GM18505 (cell line): ENCODE data around the gene ARSB.
A peak's percentile ranks its signal among the peaks of the same experiment; 100 is the strongest.

Experiments used
- ATAC-seq: cut with Tn5 transposase; IDR thresholded peaks from one replicate; pipeline ENCODE4 v1.9.1; 2021; ENCODE audit not compliant: unreplicated experiment
- POLR2A ChIP-seq: IDR thresholded peaks from 4 replicates; pipeline ENCODE4 v1.6.1; 2011; ENCODE audit warnings: borderline replicate concordance; ENCODE audit not compliant: insufficient read depth, insufficient read length; ENCODE audit errors: extremely low read depth

The ARSB gene

DNA sequence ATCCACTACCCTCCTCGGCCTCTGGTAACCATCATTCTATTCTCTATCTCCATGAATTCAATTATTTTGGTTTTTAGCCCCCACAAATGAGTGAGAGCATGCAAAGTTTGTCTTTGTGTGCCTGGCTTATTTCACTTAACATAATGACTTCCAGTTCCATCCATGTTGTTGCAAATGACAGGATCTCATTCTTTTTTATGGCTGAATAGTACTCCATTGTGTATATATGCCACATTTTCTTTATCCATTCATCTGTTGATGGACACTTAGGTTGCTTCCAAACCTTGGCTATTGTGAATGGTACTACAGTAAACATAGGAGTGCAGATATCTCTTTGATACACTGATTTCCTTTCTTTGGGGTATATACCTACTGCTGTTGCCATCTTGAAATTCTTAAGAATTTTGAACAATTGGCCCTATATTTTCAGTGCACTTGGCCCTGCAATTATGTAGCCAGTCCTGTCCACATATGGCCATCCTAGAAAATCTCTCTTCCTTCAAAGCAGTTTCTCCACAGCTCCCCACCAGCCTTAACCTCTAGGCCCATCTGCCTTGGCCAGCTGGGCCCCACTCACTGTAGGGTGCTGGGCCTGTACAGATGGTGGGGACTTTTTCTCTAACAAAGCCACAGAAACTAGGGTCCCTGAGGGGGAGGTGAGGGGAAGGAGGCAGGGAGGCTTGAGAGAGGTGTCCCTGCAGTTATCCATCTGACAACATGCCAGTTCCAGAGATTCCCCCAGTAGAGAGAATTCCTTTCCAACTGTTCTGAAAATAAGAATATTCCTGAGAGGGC lies 254.6 kb downstream of the ARSB start:
- no peak for ATAC-seq
- TF ChIP-seq POLR2A = no peak

DNA sequence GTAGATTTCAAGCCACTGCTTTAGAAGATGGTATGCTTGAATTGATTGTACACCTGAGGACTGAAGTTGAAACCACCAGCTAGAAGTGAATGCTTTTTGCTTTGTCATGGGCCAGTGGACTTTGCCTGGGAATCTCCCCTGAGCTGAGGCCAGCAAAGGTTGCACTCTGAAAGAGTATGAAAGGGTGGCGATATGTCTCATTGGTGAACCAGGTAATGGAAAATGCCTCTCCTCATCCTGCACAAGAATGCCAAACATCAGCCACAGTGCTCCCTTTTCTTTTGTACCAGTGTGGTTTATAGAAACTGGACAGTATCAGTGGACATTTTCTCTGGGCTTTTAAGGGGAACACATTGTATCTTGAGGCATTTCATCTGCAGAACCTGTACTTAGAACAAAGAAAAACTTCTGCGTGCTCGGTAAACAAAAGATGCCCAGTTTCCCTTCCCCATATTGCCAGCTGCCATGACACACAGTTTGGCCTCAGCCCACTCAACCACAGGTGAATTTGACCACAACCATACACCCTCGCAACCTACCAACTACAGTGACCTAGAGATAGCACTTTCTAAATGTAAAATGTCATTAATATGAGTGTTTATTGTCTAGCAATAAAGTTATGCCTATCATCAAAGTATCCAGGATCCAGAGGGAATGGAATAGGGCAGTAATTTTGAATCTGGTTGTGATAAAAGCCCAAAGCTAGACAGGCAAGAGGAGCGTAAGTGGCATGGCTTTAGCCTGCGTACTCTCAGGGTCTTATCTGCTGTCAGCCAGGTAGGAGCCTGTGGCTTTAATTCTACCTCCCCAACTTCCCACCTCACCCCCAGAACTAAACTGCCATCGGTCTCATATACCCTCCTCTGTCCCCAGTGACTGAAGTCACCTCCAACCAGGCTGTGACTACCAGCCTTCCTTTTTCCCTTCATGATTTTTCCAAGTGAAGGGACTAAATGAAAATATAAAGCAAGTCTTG lies 257.0 kb downstream of the ARSB start:
- no peak for TF ChIP-seq POLR2A
- ATAC-seq = peak; percentile 84
